Epidermal melanocyte (primary cell): ENCODE results near the gene PSMB8.
A peak's percentile ranks its signal among the peaks of the same experiment; 100 is the strongest.

Source experiments
- DNase-seq: peaks from one replicate; pipeline ENCODE4 v3.0.0; 2011; ENCODE audit warnings: low spot score; ENCODE audit not compliant: insufficient read length

Gene PSMB8

DNA sequence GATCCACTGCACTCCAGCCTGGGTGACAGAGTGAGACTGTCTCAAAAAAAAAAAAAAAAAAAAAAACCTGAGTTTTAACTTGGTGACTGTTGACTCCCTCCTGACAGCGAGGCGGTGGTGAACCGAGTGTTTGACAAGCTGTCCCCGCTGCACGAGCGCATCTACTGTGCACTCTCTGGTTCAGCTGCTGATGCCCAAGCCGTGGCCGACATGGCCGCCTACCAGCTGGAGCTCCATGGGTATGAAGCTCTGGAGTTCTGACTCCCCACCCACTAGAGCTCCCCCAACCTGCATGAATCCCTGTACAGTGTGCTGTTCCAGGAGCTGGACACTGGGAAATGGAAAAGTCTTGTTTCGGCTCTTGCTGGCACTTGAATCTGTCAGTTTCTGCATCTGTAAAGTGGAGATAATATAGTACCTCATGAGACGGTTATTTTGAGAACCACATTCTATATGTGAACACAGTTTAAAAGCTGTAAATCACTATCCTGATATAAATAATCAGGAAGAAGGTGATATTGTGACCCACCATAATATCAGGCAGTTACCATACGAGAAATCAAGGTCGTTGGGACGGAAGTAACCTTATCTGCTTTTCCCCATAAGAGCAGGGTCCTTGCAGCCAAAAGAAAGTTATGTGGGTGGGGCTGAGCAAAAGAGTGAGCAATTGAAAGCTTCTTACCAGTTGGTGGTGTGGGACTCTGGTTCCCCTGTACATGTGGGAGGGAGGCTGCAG is 13.5 kb upstream of the PSMB8 start:
- DNase-seq = no peak

DNA sequence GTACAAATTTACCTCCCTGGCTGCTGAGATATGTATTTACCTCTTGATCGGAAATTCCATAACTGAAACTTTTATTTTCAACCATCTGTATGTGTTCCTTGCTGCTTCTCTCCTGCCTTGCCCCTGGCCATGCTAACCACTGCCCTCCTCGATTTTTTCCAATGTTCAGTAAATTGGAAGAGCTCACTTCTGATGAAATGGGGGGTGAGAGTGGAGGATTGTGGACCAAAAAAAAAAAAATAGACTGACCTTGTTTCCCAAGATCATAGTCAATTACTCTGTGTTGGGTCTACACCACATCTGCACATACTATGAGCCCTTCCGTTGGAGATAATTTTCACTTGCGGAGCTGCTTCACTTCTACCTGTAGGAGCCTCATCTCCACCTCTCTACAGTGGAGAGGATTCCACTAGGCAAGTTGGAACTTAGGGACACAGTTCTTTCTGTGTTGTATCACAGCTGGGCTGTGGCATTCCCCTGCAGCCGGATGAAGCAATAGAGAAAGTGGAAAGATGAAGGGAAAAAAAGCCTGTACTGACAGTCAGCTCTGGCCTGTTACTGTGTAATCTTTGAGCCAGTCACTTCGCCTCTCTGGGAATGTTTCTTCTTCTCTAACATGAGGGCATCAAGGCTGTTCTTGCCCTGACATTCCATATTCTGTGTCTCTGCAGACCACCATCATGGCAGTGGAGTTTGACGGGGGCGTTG is 11.8 kb upstream of the PSMB8 start:
- no peak for DNase-seq

DNA sequence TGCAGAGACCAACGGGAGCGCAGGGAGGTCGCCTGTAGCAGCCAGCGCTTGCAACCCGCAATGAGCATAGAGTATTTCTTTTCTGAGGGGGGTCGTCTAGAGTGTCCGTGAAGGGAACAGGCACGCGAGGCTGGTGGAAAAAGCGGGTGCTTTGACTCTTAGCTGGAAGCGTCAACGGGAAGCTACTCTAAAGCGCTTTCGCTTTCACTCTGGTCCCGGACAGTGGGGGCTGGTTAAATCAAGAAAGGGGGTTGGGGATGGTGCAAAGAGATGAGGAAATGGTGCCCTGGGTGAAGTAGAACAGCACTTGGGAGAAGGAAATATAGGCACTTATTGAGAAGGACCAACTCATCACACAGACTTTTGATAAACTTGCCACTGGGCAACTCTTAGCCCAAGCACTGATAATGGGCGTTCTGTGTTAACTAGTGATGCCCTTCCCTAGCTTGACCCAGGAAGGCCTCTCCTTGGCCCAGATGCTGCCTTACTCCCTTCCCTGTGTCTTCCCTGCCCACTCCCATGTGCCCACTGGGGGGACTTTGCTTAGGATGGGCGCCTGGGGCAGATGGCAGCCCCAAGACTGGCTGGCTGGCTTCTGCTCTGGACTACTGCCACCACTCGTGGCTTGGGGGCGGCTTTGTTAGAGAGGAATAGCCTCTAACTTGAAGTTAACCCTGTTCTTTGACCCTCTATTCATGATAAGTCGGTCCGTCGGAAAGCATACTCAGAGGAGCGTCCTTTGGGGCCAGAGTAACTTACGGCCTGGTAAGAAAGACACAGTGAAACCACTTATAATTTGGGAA is 10.7 kb upstream of the PSMB8 start:
- peak; percentile 26 for DNase-seq

DNA sequence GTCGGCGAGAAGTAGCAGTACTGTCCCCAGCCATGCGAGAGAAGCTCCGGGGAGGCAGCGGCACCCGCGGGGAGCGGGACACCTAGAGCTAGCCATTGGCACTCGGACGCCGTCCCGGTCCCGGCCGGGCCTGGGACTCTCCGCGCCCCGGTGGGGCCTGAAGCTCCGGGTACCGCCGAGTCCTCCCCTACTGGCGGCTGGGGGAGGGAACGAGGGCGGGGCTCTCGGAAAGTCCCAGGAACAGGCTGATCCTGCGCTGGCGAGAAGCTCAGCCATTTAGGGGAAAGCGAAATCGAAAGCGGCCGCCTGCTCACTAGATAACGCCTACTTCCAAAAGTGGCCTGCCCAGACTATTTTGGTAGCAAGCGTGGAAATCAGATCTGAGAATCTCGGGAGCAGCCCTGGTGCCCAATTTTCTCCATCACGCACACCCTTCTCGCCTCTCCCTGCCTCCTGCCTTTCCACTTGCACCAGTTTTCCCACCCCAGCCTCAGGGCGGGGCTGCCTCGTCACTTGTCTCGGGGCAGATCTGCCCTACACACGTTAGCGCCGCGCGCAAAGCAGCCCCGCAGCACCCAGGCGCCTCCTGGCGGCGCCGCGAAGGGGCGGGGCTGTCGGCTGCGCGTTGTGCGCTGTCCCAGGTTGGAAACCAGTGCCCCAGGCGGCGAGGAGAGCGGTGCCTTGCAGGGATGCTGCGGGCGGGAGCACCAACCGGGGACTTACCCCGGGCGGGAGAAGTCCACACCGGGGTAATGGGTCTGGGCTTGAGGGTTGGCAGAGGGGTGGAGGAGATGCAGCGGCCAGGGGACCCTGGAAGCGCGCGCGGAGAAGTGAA is 9.9 kb upstream of the PSMB8 start, which contains the start of the genes PSMB9 and TAP1:
TSS of gene PSMB9 (plus strand) at position 652 of the 835 bp plus-strand sequence. CDS start at position 690, 38 bp downstream.
TSS of gene TAP1 (minus strand) at position 164 of the 835 bp plus-strand sequence. CDS start at position 96, 68 bp downstream.
- peak; percentile 92 for DNase-seq

DNA sequence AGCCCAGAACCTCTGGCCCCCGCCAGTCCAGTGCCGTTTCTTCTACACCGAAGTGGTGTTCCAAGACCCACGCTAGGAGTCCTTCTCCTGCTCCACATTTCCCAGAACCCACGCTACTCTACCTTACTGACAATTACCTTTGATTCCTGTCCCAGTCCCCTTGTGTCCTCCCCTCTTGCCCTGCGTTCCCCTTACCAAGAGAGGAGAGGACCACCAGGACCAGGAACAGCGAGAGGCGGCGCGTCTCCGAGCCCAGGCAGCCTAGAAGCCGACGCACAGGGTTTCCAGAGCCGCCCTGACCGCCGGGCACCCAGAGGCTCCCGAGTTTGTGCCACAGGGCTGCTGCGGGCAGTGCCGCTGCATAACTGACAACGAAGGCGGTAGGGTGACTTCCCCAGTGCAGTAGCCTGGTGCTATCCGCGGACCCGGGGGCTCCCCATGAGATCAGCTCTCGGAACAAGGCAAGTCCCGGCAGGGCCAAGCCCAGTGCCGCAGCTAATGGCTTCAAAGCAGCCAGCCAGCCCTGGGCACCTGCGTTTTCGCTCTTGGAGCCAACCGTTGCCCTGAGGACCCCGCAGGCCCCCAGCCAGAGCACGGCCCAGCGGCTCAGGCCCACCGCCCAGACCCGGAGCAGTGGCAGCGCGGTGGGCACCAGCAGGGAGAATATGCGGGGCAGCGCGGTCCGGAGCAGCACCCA is 9.1 kb upstream of the PSMB8 start:
- no peak for DNase-seq

DNA sequence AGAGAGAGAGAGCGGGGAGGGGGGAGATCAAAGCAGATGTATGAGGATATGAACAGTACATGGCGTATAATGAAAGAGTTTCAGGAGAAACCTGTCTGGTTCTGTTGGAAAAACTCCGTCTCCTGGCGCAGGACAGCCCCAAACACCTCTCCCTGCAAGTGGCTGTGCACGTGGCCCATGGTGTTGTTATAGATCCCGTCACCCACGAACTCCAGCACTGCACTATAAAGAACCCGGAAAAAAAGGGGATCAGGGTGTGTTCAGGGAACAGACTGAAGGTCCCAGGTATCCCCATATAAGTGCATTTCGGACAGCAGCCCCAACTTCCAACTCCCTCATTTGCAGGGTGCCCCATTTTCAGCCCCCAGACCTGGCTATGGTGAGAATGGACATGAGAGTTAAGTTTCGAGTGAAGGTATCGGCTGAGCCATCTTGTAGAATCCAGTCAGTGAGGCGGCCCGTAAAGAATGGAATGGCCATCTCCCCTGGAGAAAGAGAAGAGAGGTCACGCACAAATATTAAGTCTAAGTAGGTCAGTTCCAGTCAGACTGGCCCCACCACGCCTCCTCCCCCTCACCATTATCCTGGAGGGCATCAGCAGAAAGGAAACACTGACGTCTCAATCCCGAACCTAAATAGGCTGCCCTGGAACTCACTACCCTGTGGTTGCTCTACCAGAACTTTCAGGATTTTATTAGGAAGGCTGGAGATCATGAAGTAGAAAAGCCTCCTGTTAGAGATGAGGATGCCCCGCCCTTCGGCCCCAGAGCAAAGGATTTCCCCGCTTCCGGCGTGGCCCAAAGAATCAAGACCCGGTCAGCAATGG is 8.4 kb upstream of the PSMB8 start:
- DNase-seq = peak; percentile 22

DNA sequence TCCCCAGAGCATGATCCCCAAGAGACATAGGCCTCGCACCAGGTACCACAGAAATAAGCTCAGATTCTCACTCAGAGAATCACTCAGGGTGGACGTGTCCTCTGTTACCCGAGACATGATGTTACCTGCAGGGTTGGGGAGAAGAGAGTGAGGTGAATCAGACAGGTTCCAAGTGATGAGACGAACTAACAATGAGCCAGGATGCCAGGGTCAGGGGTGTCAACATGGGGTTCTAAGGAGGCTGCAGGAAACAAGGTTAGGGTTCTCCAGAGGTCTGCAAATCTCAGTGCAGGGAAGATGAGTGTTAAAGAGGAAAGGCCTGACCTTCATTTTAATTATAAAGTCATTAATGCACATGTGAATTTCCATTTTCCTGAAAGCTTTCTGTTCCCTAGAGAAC is 7.2 kb upstream of the PSMB8 start:
- no peak for DNase-seq

DNA sequence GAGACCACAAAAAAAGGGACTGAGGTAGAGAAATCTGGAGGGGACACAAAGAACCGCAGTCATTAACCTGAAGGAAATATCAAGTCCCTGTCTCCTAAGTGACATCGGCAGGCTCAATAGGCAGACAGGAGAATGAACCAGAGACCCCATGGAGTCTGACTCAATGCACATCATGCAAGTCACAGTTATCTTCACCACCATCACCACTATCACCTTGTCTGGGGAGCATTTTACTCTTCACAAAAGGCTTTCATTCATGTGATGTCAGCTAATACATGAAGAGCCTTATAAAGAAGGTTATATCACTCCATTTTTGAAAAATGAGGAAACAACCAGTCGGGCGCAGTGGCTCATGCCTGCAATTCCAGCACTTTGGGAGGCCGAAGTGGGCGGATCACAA is 5.3 kb upstream of the PSMB8 start:
- DNase-seq = no peak

DNA sequence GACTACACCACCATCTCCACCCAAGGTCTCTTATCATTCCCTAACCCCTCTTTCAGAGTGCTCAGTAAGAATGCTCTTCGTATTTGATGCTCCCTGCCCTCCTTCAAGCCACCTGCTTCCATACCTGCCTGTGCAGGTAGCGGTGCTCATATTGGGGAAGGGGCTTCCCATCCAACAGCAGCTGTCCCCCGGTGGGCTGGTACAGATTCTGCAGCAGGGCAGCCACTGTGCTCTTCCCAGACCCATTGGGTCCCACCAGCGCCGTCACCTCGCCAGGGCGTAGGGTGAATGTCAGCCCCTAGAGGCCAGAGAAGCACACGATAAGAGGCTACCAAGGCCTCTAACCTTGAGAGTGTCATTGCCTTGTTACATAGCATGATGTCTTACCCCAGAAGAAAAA is 3.9 kb upstream of the PSMB8 start:
- no peak for DNase-seq

DNA sequence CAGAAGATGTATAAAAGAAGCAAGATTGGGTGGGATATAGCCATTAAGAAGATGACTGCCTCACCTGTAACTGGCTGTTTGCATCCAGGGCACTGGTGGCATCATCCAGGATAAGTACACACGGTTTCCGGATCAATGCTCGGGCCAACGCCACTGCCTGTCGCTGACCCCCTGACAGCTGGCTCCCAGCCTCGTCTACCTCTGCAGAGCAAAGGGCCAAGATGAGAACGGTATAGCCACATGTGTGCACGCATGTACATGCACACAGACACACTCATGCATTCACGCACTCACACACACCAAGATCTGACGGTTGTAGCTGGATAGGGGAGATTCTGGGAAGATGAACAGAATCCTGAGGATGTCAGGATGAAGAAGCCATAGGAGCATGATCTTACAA is 3.2 kb upstream of the PSMB8 start:
- no peak for DNase-seq

DNA sequence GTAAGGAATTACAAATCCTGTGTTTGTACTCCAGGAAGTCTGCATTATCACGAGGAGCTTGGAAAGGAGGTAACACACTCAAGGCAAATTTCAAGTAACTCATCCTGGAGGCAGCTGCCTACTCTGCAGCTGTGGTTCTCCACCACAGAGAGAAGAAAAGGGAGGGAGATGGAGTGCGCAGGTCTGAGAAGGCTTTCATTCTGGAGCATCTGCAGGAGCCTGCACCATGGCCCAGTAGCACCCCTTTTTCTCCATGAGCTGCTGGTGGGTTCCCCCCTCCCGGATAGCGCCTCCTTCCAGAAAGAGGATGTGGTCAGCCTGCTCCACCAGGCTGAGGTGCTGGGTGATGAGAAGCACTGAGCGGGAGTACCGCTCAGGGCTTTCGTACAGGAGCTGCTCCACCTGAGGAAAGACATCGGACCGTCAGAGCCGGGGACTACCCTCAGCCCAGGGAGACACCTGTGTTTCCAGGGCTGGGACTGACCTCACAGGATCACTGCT is 1.6 kb upstream of the PSMB8 start:
- DNase-seq = no peak

DNA sequence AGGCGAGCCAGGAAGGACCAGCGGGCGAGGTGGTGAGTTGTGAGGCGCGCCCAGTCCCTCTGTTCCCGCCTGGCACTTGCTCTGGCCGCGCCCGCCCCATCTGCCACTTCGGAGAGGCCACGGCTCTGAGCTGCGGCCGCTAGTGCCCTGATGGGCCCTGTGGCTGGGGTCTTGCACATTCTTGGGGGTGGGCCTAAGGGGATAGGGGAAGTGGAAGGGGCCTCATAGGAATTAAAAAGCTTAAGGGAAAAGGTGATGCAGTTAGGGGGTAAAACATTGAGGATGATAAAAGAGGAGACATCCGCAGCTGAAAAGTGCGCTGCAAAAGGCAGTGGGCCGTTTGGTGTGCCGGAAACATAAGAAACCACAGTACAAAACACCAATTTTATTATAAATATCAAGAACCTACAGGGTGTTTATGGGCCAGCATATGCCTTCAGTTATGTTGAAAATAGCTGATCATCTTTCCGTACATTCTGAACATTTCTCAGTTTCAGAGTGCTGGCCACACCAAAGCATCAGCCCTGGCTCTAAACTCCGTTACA is 1.1 kb upstream of the PSMB8 start:
- no peak for DNase-seq

DNA sequence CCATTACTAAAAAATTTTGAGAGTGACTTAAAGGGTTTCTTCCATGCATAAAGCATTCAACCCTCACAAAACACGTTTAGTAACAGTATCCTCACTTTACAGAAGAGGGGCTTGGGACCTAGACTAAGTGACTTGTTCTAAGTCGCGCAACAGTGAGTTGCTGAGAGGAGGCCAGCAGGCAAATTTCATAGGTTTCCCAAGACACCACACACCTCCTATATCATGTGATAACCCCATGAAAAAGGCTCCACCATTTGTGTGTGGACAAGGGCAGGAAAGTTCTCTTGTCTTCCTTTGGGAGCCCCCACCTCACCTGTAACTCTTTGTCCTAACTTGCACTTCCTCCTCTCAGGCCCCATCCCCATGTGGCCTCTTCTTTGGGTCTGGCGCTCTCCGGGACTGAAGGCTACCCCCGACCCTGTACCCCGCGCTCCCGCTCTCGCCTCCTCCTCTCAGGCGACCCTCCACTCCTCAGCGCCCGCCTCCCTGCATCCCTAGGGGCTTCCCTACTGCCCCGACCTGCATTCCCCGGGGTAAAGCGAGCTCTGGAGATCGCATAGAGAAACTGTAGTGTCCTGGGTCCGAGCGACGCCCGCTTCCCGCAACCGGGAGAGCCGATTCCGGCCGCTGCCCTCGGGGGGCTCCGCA is 392 bp downstream of the PSMB8 start:
- no peak for DNase-seq

DNA sequence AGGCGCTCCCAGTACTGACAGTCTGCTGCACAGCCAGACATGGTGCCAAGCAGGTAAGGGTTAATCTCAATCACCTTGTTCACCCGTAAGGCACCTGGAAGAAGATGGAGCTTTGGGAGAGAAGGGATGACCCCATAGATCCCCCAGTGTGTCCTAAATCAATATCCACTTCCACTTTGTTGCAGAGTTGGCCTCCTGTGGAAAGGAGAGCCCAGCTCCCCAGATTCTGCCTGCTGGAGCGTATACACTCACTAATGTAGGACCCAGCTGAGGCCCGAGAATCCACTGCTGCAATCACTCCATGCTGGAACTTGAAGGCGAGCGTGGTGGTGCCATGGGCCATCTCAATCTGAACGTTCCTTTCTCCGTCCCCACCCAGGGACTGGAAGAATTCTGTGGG is 1.2 kb downstream of the PSMB8 start:
- DNase-seq = no peak

DNA sequence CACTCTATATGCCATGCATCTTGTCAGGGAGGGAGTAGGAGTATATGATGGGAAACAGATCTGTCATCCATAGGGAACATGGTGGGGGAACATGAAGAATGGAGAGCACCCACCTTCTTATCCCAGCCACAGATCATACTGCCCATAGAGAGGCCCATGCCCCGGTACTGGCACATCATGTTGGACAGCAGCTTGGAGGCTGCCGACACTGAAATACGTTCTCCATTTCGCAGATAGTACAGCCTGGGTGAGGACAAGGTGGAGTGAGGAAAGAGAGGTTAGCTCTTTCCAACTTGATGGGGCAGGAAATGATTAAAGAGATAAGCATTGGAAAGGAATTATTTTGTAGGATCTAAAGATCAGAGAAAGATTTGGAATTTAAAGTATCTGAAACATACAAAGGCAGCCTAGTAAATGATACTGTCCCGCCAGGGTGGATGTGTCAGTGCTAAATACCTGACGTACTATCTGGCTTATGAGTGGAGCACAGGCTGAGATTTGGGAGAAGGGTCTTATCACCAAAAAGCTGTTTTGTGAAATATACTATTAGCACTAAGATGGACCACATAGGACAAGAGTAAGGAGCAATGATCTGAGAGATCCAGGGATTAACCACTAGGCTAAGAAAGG is 1.7 kb downstream of the PSMB8 start:
- no peak for DNase-seq

DNA sequence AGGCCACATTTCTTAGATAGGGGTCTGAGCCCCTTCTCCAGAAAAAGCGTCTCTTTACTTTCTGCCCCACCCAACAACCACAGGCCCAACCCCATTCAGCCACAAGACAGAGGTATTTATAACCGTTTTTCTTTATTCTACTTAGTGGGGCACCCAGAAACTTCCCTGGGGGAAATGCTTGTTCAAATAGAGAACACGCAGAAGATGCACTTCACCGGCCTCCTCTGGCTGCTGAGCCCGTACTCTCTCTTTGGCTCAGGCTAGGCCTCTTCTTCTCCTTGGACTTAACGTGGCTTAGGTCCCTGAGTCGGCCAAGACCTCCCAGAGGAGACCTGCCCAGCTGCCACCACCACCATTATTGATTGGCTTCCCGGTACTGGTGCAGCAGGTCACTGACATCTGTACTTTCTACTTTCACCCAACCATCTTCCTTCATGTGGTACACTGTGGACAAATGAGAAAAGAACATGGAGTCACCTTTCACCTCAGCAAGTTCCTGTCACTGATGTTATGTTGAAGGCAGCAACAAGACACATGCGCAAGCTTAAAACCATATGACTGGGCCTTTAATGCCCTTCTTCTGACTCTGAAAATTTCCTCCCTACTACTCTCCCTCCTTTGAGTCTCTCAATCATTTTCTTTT is 3.1 kb downstream of the PSMB8 start:
- DNase-seq = no peak

DNA sequence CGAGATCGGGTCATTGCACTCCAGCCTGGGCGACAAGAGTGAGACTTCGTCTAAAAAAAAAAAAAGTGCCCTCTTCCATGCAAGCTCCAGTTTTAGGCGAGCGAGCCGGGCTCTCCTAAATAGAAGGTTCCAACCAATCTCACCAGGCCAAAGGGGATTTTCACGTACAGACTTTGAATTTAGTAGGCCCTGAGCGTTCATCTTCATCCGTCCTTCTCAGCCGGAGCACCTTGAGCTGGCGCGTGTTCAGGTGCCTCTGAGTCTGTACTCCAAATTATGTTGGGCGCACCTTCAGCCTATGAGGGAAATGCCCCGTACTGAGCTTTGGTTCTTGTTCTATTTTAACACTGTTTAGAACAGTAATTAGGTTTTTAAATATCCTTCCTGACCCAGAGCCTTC is 4.5 kb downstream of the PSMB8 start:
- no peak for DNase-seq
